Fibroblast of lung (primary cell): ENCODE results near the gene OTUB1. TPM values are rescaled to one million over a fixed set of nuclear protein-coding genes. Genes with fewer than 3 reads are reported as not detected.

Experiments used
- DNase-seq, 2 donors: peaks; one replicate each; pipeline versions ENCODE4 v3.0.0 to v3.0.0-alpha.2; 2010; ENCODE audit warnings: low read depth in 2 of 2
- H2AFZ ChIP-seq: 2 replicates; pipeline ENCODE4 v1.5.1; 2012; ENCODE audit warnings: low read length, control low read depth, inconsistent platforms
- H3K27ac ChIP-seq: 2 replicates; pipeline ENCODE4 v1.5.1; 2011; ENCODE audit warnings: low read length, control low read depth; ENCODE audit not compliant: insufficient read depth
- H3K27me3 ChIP-seq: 2 replicates; pipeline ENCODE4 v1.5.1; 2011; ENCODE audit warnings: mild to moderate bottlenecking, low read length; ENCODE audit not compliant: control insufficient read depth, insufficient read depth
- H3K36me3 ChIP-seq: 2 replicates; pipeline ENCODE4 v1.5.1; 2011; ENCODE audit warnings: low read length; ENCODE audit not compliant: control insufficient read depth, insufficient read depth
- H3K4me1 ChIP-seq: 2 replicates; pipeline ENCODE4 v1.5.1; 2011; ENCODE audit warnings: low read length; ENCODE audit not compliant: control insufficient read depth, insufficient read depth; ENCODE audit errors: extremely low read depth
- H3K4me2 ChIP-seq: 2 replicates; pipeline ENCODE4 v1.5.1; 2011; ENCODE audit warnings: low read length, control low read depth; ENCODE audit not compliant: insufficient read depth; ENCODE audit errors: extremely low read depth
- H3K4me3 ChIP-seq, 4 experiments: fragments of 200-600 bp in 1 of 4; sonication (generic) in 1 of 4; replicated peaks in 1 of 4; 2 replicates each; pipeline ENCODE4 v1.5.1; 2011 to 2016; ENCODE audit warnings: low read length in 4 of 4, low read depth in 3 of 4, mild to moderate bottlenecking in 3 of 4, control low read depth in 2 of 4, inconsistent platforms in 1 of 4, mixed read lengths in 1 of 4; ENCODE audit not compliant: insufficient read depth in 1 of 4; ENCODE audit errors: control extremely low read depth in 1 of 4
- H3K79me2 ChIP-seq: 2 replicates; pipeline ENCODE4 v1.5.1; 2012; ENCODE audit warnings: mild to moderate bottlenecking, low read length, inconsistent platforms; ENCODE audit not compliant: control insufficient read depth, insufficient read depth
- H3K9ac ChIP-seq: 2 replicates; pipeline ENCODE4 v1.5.1; 2011; ENCODE audit warnings: mild to moderate bottlenecking, low read length, control low read depth; ENCODE audit not compliant: insufficient read depth
- H3K9me3 ChIP-seq: 2 replicates; pipeline ENCODE4 v1.5.1; 2012; ENCODE audit warnings: low read depth, low read length; ENCODE audit not compliant: control insufficient read depth, insufficient read depth
- H4K20me1 ChIP-seq: 2 replicates; pipeline ENCODE4 v1.5.1; 2011; ENCODE audit warnings: low read length; ENCODE audit not compliant: control insufficient read depth, insufficient read depth; ENCODE audit errors: extremely low read depth
- CTCF ChIP-seq, 2 donors: IDR thresholded peaks in 1 of 2; conservative IDR thresholded peaks in 1 of 2; 1 replicate in 1 of 2; 2 replicates in 1 of 2; pipeline ENCODE4 v1.5.1; 2011 to 2012; ENCODE audit warnings: low read length in 2 of 2, control low read depth in 1 of 2, inconsistent platforms in 1 of 2, low read depth in 1 of 2, mild to moderate bottlenecking in 1 of 2
- EZH2 ChIP-seq: IDR thresholded peaks from 2 replicates; pipeline ENCODE4 v1.5.1; 2012; ENCODE audit warnings: low read length, control low read depth, mild to moderate bottlenecking; ENCODE audit errors: missing control alignments
- polyA plus RNA-seq, 2 donors: library from polyadenylated mRNA; depleted of rRNA in 1 of 2; stranded (reverse) in 1 of 2; unstranded in 1 of 2; fragments of >200 nt; gene quantifications; 2 replicates each; pipeline ENCODE4 v1.2.1, GENCODE V29; 2011 to 2012; ENCODE audit warnings: missing spikeins in 1 of 2
- total RNA-seq: library from RNA; depleted of rRNA; stranded (reverse); fragments of >200 nt; gene quantifications from 2 replicates; pipeline ENCODE4 v1.2.1, GENCODE V29; 2014

The OTUB1 gene
- total and polyA plus RNA-seq, 2 donors (not counting 1 experiment from before 2014, with no cell fraction given), result 37.8 to 113 TPM

- no peaks in the 10 kb centered on the region for H3K4me1 ChIP-seq
Measured at GRCh38 chr11:63993100-63993499, 6.9 kb downstream of the OTUB1 start.

DNA sequence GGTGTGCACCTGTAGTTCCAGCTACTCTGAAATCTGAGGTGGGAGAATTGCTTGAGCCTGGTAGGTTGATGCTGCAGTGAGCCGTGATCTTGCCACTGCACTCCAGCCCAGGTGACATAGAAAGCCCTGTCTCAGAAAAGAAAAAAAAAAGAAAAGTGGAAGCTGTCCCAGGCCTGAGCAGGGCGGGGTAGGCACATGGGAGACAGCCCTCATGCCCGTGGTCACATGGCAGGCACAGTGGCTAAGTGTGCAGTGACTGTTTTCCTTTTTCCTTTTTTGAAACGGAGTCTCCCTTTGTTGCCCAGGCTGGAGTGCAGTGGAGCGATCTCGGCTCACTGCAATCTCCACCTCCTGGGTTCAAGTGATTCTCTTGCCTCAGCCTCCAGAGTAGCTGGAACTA is 7.8 kb downstream of the OTUB1 start:
- Histone ChIP-seq H3K79me2 (peaks cover 6% of the 10 kb centered on the region), H3K36me3 (peaks cover 21% of the 10 kb centered on the region), H2AFZ (no peak overlapping the region), H3K4me3 (no peak overlapping the region), H4K20me1 (no peaks in the 10 kb centered on the region), H3K4me2 (no peak overlapping the region), H3K9me3 (no peaks in the 10 kb centered on the region), H3K27ac (no peak overlapping the region), H3K4me1 (no peaks in the 10 kb centered on the region), H3K9ac (no peak overlapping the region), H3K27me3 (no peaks in the 10 kb centered on the region)
- TF ChIP-seq EZH2 (no peak), CTCF (conservative IDR thresholded peaks at IDR 0.05 in 1 of 2, IDR thresholded peaks at IDR 0.05 in 1 of 2; ENCODE audit: low read depth in 1 of 2, low read length in 2 of 2) (no peak)
- DNase-seq, result no peak

More at GRCh38 chr11:63993100-63993499, 6.9 kb downstream of the OTUB1 start:
- no peaks in the 10 kb centered on the region for H3K27me3 ChIP-seq
- H3K4me3 ChIP-seq, result no peak overlapping the region
- H4K20me1 ChIP-seq, result no peaks in the 10 kb centered on the region
- H3K36me3 ChIP-seq, result peaks cover 20% of the 10 kb centered on the region
- H2AFZ ChIP-seq, result no peak overlapping the region
- TF ChIP-seq EZH2 (no peak), CTCF (conservative IDR thresholded peaks at IDR 0.05 in 1 of 2, IDR thresholded peaks at IDR 0.05 in 1 of 2; ENCODE audit: low read depth in 1 of 2, low read length in 2 of 2) (no peak)
- DNase-seq, result no peak
- H3K79me2 ChIP-seq, result peaks cover 13% of the 10 kb centered on the region
- H3K27ac ChIP-seq, result no peak overlapping the region
- no peak overlapping the region for H3K4me2 ChIP-seq
- no peak overlapping the region for H3K9ac ChIP-seq
- no peaks in the 10 kb centered on the region for H3K9me3 ChIP-seq

GRCh38 chr11:63996512-63996911 is 10.3 kb downstream of the OTUB1 start:
- Histone ChIP-seq H3K9ac (no peak overlapping the region), H3K4me2 (no peak overlapping the region)
- TF ChIP-seq EZH2, result no peak
- TF ChIP-seq CTCF (conservative IDR thresholded peaks at IDR 0.05 in 1 of 2, IDR thresholded peaks at IDR 0.05 in 1 of 2; ENCODE audit: low read depth in 1 of 2, low read length in 2 of 2), result no peak

More at GRCh38 chr11:63996512-63996911, 10.3 kb downstream of the OTUB1 start:
- H3K79me2 ChIP-seq, result peaks cover 2% of the 10 kb centered on the region
- H3K4me1 ChIP-seq, result peaks cover 2% of the 10 kb centered on the region
- DNase-seq, result no peak
- H3K36me3 ChIP-seq, result peaks cover 15% of the 10 kb centered on the region
- H3K4me3 ChIP-seq, result no peak overlapping the region
- H3K9me3 ChIP-seq, result no peaks in the 10 kb centered on the region
- no peak overlapping the region for H2AFZ ChIP-seq
- H4K20me1 ChIP-seq, result no peaks in the 10 kb centered on the region
- H3K27ac ChIP-seq, result no peak overlapping the region
- H3K27me3 ChIP-seq, result no peaks in the 10 kb centered on the region
